GM12874 (cell line): ENCODE results near the gene COG7.

Experiments
- TF ChIP-seq, protein P1 (sequence below): IDR thresholded peaks from 2 replicates; pipeline ENCODE4 v1.5.1; 2011; ENCODE audit warnings: low read depth, mild to moderate bottlenecking, control low read depth, low read length, moderate library complexity; ENCODE audit not compliant: insufficient read depth

COG7 gene

DNA sequence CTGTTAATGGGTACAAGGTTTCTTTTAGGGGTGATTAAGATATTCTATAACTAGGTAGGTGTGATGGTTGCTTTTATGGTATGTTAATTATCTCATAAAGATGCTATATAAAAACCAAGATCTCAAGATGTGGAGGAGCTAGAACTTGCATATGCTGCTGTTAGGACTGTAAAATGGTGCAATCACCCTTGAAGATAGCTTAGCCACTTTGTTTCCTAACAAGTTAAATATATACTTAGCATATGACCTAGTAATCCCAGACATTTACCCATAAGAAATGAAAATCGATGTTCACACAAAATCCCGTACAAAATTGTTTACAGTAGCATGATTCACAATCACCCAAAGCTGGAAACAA, 32.2 kb upstream of the COG7 start:
- TF ChIP-seq, protein P1, sequence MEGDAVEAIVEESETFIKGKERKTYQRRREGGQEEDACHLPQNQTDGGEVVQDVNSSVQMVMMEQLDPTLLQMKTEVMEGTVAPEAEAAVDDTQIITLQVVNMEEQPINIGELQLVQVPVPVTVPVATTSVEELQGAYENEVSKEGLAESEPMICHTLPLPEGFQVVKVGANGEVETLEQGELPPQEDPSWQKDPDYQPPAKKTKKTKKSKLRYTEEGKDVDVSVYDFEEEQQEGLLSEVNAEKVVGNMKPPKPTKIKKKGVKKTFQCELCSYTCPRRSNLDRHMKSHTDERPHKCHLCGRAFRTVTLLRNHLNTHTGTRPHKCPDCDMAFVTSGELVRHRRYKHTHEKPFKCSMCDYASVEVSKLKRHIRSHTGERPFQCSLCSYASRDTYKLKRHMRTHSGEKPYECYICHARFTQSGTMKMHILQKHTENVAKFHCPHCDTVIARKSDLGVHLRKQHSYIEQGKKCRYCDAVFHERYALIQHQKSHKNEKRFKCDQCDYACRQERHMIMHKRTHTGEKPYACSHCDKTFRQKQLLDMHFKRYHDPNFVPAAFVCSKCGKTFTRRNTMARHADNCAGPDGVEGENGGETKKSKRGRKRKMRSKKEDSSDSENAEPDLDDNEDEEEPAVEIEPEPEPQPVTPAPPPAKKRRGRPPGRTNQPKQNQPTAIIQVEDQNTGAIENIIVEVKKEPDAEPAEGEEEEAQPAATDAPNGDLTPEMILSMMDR, result no peak

DNA sequence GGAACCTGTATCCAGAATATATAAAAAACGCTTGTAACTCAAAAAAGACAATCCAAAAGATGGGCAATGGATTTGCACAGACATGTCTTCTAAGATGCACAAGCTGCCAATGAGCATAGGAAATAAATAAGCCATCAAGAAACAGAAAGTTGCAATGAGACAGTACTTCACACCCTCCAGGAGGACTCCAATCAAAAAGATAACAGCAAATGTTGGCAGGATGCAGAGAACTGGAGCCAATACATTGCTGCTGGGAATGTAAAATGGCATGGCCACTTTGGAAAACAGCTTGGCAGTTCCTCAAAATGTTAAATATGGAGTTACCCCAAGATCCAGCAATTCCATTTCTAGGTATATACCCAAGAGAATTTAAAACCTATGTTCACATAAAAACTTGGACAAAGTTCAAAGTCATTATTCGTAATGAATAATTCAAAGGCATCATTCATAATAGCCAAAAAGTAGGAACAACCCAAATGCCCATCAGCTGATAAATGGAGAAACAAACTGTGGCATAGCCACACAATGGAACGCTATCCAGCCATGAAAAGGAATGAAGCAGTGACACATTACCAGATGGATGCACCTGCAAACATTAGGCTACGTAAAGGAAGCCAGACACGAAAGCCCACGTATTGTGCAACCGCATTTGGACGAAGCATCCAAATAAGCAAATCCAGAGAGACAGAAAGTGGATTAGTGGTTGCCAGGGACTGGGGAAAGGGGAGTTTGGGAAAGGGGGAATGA, 31.7 kb upstream of the COG7 start:
- TF ChIP-seq, protein P1, result no peak

DNA sequence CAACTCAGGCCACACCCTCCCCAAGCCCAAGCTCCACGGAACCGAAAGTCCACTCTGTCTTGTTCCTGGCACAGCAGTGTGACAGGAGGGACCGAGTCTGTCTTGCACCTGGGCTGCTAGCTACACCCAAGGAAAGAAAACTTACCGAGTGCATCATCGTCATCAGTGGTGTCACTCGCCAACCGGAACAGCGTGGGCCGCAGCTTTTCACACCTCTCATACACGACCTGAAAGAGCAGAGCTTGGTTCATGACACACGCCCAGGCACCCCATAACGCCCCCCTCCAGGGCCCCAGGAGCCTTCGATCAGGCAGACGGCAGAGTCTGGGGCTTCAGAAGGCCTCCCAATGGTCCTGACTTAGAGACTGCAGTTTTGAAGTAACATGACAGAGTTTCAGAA, 29.8 kb upstream of the COG7 start:
- TF ChIP-seq, protein P1, result no peak

DNA sequence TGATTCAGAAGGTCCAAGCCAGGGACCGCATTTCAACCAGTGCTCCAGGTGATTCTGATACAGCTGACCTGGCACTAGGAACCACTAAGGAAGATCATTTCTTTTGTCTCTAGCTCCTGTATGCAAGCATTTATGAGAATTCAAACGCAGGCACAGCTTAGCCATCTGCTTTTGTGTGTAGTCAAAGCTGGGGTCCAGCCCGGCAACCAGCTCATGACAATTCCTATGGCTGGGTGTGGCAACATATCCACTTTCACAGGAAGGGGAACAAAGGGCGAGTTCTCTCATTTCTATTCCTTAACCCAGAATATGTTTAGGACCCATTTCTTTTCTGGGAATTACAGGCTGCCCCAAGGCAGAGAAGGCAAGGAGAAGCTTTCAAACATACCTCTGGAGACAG, 27.3 kb upstream of the COG7 start:
- TF ChIP-seq, protein P1, result no peak

DNA sequence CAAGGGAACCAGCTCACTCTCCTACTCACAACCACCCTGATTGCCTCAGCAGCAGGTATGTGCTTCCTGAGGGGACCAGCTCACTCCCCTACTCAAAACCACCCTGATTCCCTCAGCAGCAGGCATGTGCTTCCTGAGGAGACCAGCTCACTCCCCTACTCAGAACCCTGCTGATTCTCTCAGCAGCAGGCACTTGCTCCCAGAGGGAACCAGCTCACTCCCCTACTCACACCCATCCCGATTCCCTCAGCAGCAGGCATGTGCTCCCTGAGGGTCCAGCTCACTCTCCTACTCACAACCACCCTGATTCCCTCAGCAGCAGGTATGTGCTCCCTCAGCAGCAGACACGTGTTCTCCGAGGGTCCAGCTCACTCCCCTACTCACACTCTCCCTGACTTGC, 26.1 kb upstream of the COG7 start:
- TF ChIP-seq, protein P1, result no peak

GRCh38 chr16:23478566-23478965, 25.6 kb upstream of the COG7 start:
- TF ChIP-seq, protein P1, result no peak

GRCh38 chr16:23476289-23476688, 23.3 kb upstream of the COG7 start:
- TF ChIP-seq, protein P1, result no peak

GRCh38 chr16:23469814-23470213, 16.8 kb upstream of the COG7 start:
- TF ChIP-seq, protein P1, result no peak
